ENCODE results near the gene RBM8A.

The RBM8A gene

GRCh38 chr1:145891587-145892485, 35.4 kb downstream of the RBM8A start:
- Histone ChIP-seq H3K9me3 (ENCODE audit: control insufficient read depth, insufficient read depth, low read length) (no peaks in the 10 kb centered on the region), H3K27ac (ENCODE audit: low read depth, low read length) (no peak overlapping the region), H3F3A (ENCODE audit: control insufficient read depth, insufficient read depth) (no peaks in the 10 kb centered on the region), H3K27me3 (ENCODE audit: control insufficient read depth, low read length) (no peaks in the 10 kb centered on the region), H3K4me3 (ENCODE audit: low read length) (no peak overlapping the region), H4K20me1 (ENCODE audit: control insufficient read depth, insufficient read depth, low read depth, low read length) (no peaks in the 10 kb centered on the region), H3K36me3 (ENCODE audit: control insufficient read depth, low read length) (no peaks in the 10 kb centered on the region), H3K4me1 (ENCODE audit: control insufficient read depth, low read length) (no peaks in the 10 kb centered on the region), H3K9me2 (replicated peaks; ENCODE audit: control insufficient read depth, low read length) (no peaks in the 10 kb centered on the region), H3K79me2 (ENCODE audit: control insufficient read depth, low read length) (no peaks in the 10 kb centered on the region), H3K4me2 (ENCODE audit: low read length) (no peak overlapping the region)
- no peak for TF ChIP-seq EZH2phosphoT487 (IDR thresholded peaks at IDR 0.05; ENCODE audit: borderline replicate concordance, low read length)
- TF ChIP-seq, protein P1, sequence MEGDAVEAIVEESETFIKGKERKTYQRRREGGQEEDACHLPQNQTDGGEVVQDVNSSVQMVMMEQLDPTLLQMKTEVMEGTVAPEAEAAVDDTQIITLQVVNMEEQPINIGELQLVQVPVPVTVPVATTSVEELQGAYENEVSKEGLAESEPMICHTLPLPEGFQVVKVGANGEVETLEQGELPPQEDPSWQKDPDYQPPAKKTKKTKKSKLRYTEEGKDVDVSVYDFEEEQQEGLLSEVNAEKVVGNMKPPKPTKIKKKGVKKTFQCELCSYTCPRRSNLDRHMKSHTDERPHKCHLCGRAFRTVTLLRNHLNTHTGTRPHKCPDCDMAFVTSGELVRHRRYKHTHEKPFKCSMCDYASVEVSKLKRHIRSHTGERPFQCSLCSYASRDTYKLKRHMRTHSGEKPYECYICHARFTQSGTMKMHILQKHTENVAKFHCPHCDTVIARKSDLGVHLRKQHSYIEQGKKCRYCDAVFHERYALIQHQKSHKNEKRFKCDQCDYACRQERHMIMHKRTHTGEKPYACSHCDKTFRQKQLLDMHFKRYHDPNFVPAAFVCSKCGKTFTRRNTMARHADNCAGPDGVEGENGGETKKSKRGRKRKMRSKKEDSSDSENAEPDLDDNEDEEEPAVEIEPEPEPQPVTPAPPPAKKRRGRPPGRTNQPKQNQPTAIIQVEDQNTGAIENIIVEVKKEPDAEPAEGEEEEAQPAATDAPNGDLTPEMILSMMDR (IDR thresholded peaks at IDR 0.05; ENCODE audit: low read depth, low read length, poor library complexity, severe bottlenecking) = peak; percentile 89

DNA sequence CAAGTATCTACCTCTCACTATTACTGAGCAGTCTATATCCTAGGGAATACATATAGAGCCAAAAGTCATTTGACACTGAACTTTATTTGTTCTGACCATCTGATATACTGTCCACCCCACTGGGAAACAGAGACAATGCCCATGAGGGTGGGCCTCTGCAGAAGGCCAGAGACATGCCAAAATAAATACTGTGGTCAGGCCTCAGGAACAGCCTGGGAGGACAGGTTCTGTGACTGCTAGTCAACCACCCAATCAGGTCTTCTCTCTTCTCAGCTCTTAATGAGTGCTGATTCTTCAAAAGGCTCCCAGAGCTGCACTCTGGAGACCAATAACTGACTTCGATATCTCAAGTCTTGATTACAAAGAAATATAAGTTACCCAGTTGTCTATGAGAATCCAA, 36.1 kb downstream of the RBM8A start:
- no peak for TF ChIP-seq EZH2phosphoT487 (IDR thresholded peaks at IDR 0.05; ENCODE audit: borderline replicate concordance, low read length)
- TF ChIP-seq, protein P1 (IDR thresholded peaks at IDR 0.05; ENCODE audit: low read depth, low read length, poor library complexity, severe bottlenecking) = no peak
- no peaks in the 10 kb centered on the region for H3F3A ChIP-seq (ENCODE audit: control insufficient read depth, insufficient read depth)
- H3K9me2 ChIP-seq (replicated peaks; ENCODE audit: control insufficient read depth, low read length) = no peaks in the 10 kb centered on the region
- H3K9me3 ChIP-seq (ENCODE audit: control insufficient read depth, insufficient read depth, low read length) = no peaks in the 10 kb centered on the region
- H3K79me2 ChIP-seq (ENCODE audit: control insufficient read depth, low read length) = no peaks in the 10 kb centered on the region
- H3K36me3 ChIP-seq (ENCODE audit: control insufficient read depth, low read length) = no peaks in the 10 kb centered on the region
- H4K20me1 ChIP-seq (ENCODE audit: control insufficient read depth, insufficient read depth, low read depth, low read length) = no peaks in the 10 kb centered on the region
- H3K4me2 ChIP-seq (ENCODE audit: low read length) = no peak overlapping the region
- peaks cover 3% of the 10 kb centered on the region; the same call in 1 of the 2 replicates for H3K4me1 ChIP-seq (ENCODE audit: control insufficient read depth, low read length)
- no peaks in the 10 kb centered on the region for H3K27me3 ChIP-seq (ENCODE audit: control insufficient read depth, low read length)
- H3K27ac ChIP-seq (ENCODE audit: low read depth, low read length) = no peak overlapping the region
- no peak overlapping the region for H3K4me3 ChIP-seq (ENCODE audit: low read length)

DNA sequence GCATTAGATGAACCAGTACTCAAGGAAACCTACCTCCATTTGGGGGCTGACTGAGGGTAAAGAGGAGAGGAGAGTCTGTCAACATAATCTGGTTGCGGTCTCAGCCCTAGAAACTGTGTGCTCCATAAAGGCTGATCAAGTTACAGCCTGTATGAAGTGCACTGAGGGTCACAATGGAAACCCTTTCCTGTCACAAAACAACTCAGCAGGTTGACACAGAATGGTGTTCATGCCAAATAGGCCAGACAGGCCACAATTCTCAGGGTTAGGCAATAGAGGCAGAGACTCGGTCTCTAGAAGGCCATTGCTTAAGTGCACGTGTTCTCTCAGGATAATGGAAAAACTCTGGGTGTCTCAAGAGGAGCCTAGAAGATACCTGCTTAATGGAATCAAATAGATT, 37.6 kb downstream of the RBM8A start:
- Histone ChIP-seq H4K20me1 (ENCODE audit: control insufficient read depth, insufficient read depth, low read depth, low read length) (no peaks in the 10 kb centered on the region), H3K27ac (ENCODE audit: low read depth, low read length) (no peak overlapping the region), H3K9me3 (ENCODE audit: control insufficient read depth, insufficient read depth, low read length) (no peaks in the 10 kb centered on the region), H3K4me1 (ENCODE audit: control insufficient read depth, low read length) (peaks cover 6% of the 10 kb centered on the region; the same call in 1 of the 2 replicates), H3K9me2 (replicated peaks; ENCODE audit: control insufficient read depth, low read length) (no peaks in the 10 kb centered on the region), H3K4me3 (ENCODE audit: low read length) (no peak overlapping the region), H3K4me2 (ENCODE audit: low read length) (no peak overlapping the region), H3K36me3 (ENCODE audit: control insufficient read depth, low read length) (no peaks in the 10 kb centered on the region), H3F3A (ENCODE audit: control insufficient read depth, insufficient read depth) (no peaks in the 10 kb centered on the region), H3K79me2 (ENCODE audit: control insufficient read depth, low read length) (no peaks in the 10 kb centered on the region), H3K27me3 (ENCODE audit: control insufficient read depth, low read length) (peaks cover 9% of the 10 kb centered on the region)
- no peak for TF ChIP-seq EZH2phosphoT487 (IDR thresholded peaks at IDR 0.05; ENCODE audit: borderline replicate concordance, low read length)
- TF ChIP-seq, protein P1 (IDR thresholded peaks at IDR 0.05; ENCODE audit: low read depth, low read length, poor library complexity, severe bottlenecking) = no peak
